Endothelial cell (in vitro differentiated cells): ENCODE measurements around the gene STARD3NL. TPM values are rescaled to one million over a fixed set of nuclear protein-coding genes. Genes with fewer than 3 reads are reported as not detected.

Source experiments
- DNase-seq: peaks from one replicate; pipeline ENCODE4 v3.0.0; 2021; ENCODE audit warnings: low spot score
- H3K27ac Mint-ChIP-seq: one replicate; pipeline ENCODE4 v1.8.0; 2021; ENCODE audit warnings: mixed read lengths, inconsistent platforms; ENCODE audit not compliant: unreplicated experiment
- H3K27me3 Mint-ChIP-seq: one replicate; pipeline ENCODE4 v1.8.0; 2021; ENCODE audit warnings: mild to moderate bottlenecking, moderate library complexity, mixed read lengths, inconsistent platforms; ENCODE audit not compliant: unreplicated experiment
- H3K36me3 Mint-ChIP-seq: one replicate; pipeline ENCODE4 v1.8.0; 2021; ENCODE audit warnings: mild to moderate bottlenecking, low read depth, mixed read lengths, inconsistent platforms; ENCODE audit not compliant: unreplicated experiment
- H3K4me1 Mint-ChIP-seq: one replicate; pipeline ENCODE4 v1.8.0; 2021; ENCODE audit warnings: mild to moderate bottlenecking, mixed read lengths, inconsistent platforms; ENCODE audit not compliant: unreplicated experiment
- H3K4me3 Mint-ChIP-seq: one replicate; pipeline ENCODE4 v1.8.0; 2021; ENCODE audit warnings: mild to moderate bottlenecking, mixed read lengths, inconsistent platforms; ENCODE audit not compliant: unreplicated experiment
- H3K9me3 Mint-ChIP-seq: one replicate; pipeline ENCODE4 v1.8.0; 2021; ENCODE audit warnings: mixed read lengths, inconsistent platforms; ENCODE audit not compliant: unreplicated experiment
- total RNA-seq: library from RNA; stranded (reverse); fragmentation: NEBNext Ultra II Directional; extraction: Animal tissue kit (Norgen Biotek cat#: 25700); gene quantifications from one replicate; pipeline ENCODE4 v1.2.1, GENCODE V29; 2021; ENCODE audit not compliant: unreplicated experiment
- TF ChIP-seq, protein P1 (sequence below): fragments of 200-600 bp; sonication (generic); IDR thresholded peaks from one replicate; pipeline ENCODE4 v1.5.0; 2021; ENCODE audit warnings: antibody characterized with exemption; ENCODE audit not compliant: unreplicated experiment

Gene STARD3NL
- total RNA-seq, 1 donor from 2014 or later: 92.6 TPM

DNA sequence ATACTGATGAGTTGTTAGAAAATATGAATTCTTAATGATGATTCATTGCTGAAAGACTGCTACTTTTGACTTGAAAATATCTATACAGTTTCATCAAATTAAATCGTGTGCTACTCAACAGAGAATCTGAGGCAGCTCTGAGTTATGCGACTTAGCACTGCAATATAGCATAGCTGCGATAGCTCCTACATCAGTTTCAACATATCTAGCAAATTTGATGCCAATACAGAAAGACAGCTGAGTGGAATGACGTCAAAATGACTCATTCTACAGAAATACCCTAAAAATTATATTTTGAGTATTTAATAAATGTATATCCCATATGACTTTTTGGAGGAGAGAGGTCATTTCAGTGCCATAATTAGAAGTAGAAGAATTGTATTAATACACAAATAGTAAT lies 96.4 kb downstream of the STARD3NL start:
- peaks cover 27% of the 10 kb centered on the region for H3K4me1 Mint-ChIP-seq
- no peak overlapping the region for H3K27ac Mint-ChIP-seq
- H3K4me3 Mint-ChIP-seq: no peak overlapping the region
- no peaks in the 10 kb centered on the region for H3K9me3 Mint-ChIP-seq
- TF ChIP-seq, protein P1, sequence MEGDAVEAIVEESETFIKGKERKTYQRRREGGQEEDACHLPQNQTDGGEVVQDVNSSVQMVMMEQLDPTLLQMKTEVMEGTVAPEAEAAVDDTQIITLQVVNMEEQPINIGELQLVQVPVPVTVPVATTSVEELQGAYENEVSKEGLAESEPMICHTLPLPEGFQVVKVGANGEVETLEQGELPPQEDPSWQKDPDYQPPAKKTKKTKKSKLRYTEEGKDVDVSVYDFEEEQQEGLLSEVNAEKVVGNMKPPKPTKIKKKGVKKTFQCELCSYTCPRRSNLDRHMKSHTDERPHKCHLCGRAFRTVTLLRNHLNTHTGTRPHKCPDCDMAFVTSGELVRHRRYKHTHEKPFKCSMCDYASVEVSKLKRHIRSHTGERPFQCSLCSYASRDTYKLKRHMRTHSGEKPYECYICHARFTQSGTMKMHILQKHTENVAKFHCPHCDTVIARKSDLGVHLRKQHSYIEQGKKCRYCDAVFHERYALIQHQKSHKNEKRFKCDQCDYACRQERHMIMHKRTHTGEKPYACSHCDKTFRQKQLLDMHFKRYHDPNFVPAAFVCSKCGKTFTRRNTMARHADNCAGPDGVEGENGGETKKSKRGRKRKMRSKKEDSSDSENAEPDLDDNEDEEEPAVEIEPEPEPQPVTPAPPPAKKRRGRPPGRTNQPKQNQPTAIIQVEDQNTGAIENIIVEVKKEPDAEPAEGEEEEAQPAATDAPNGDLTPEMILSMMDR: no peak
- H3K27me3 Mint-ChIP-seq: no peaks in the 10 kb centered on the region
- DNase-seq: no peak
- no peaks in the 10 kb centered on the region for H3K36me3 Mint-ChIP-seq

DNA sequence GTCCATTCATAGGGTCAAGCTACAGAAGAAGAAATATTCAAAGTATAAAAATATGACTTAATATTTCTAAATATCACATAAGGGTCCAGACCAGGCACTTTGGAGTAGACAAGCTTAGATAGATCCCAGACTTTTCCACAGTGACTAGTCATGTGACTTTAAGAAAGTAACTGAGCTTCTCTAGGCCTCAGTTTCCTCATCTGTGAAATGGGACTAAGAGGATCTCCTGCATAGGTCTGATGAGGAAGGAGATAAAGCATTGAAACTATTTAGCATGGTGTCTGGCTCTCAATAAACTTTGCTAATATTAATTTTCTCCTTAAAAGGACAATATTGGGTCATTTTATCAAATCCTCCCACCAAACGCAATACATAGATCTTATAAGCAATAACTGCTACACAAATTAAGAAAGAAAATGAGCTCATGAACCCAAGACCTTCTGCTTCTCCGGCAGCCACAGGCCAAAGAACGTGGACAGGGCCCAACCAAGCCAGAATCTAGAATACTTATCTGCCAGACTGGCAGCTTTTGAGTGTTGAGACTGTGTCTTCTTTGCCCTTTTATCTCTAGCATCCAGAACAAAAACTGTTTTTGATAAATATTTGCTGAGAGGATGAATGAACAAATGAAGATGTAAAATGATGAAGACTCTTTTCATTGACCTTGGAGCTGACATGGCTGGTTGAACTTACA lies 97.0 kb downstream of the STARD3NL start:
- TF ChIP-seq, protein P1: no peak
- Mint-ChIP-seq H3K4me3 (peak overlapping the region; percentile 78), H3K27ac (no peak overlapping the region), H3K27me3 (no peaks in the 10 kb centered on the region), H3K9me3 (no peaks in the 10 kb centered on the region), H3K36me3 (no peaks in the 10 kb centered on the region), H3K4me1 (peaks cover 27% of the 10 kb centered on the region)
- no peak for DNase-seq

DNA sequence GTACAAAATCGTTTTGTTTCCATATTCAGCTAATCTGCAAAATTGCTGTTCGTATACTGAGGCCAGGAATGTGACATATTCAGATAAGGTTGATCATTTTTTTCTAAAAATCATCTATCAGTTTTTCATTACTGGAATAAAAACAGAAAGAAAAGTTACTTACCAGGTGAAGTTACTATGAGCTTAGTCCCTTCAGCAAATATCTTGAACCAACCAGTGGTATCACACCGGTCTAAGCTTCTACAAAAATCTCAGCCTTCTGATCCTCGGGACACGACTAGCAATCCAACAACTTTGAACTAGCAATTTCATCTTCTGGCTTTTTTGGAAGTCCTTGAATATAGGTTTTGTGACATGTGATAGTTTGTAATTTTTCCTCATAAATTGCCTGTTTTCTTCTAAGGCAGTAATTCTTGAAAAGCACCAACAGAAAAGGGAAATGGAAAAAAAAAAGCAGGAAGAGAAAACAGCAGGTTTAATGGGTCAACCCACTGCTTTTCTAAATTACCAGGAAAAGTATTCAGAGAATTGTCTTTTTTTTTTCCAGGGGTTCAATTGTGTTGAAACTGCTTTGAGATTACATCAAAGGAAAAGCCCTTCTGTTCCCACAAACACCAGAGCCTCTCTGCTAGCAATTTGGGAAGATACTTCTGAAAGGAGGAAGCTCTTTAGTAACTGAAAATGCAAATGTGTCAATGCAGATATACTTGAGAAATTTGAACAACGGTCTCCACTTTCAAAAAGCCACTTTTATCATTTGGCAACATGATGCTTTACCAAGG lies 98.2 kb downstream of the STARD3NL start:
- DNase-seq: no peak
- no peaks in the 10 kb centered on the region for H3K27me3 Mint-ChIP-seq
- TF ChIP-seq, protein P1: no peak
- H3K4me1 Mint-ChIP-seq: peaks cover 27% of the 10 kb centered on the region
- no peaks in the 10 kb centered on the region for H3K9me3 Mint-ChIP-seq
- H3K27ac Mint-ChIP-seq: peak overlapping the region; percentile 89
- peak overlapping the region; percentile 93 for H3K4me3 Mint-ChIP-seq
- no peaks in the 10 kb centered on the region for H3K36me3 Mint-ChIP-seq

DNA sequence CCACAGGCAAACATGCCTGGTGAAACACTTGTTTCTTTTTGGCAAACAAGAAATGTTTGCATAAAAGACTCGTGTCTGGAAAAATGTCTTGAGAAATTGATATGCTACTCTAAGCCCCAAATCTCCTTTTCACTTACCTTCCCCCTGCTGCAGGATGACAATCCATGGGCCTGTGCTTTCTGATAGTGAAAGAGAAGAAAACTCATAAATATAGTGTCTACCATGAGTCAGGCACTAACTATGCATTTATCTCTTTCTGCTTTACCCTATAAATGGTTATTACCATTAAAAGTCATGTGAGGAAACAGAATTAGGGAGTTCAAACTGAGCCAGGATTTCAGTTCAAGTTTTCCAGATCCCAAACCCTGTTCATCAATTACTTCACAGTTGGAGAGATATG lies 102.0 kb downstream of the STARD3NL start:
- Mint-ChIP-seq H3K9me3 (no peaks in the 10 kb centered on the region), H3K4me1 (peaks cover 27% of the 10 kb centered on the region)

More for the DNA sequence above, 102.0 kb downstream of the STARD3NL start:
- no peak for DNase-seq
- Mint-ChIP-seq H3K36me3 (no peaks in the 10 kb centered on the region), H3K27ac (no peak overlapping the region), H3K27me3 (no peaks in the 10 kb centered on the region), H3K4me3 (no peak overlapping the region)
- TF ChIP-seq, protein P1: no peak
